ENCODE data around the gene OPTN.

OPTN gene

GRCh38 chr10:13100349-13101294 lies 659 bp downstream of the OPTN start:
- no peaks in the 10 kb centered on the region for H3K27me3 ChIP-seq
- peak overlapping the region; percentile 99 for H3K27ac ChIP-seq
- no peaks in the 10 kb centered on the region for H3K9me3 ChIP-seq
- no peak for TF ChIP-seq CTCF (IDR thresholded peaks at IDR 0.05)
- intact Hi-C loops (cut with DNase I; ENCODE audit: low total_unique reads) = loop anchor here (5.0 kb wide), 1 partner anchor 888 kb away; no protein-coding TSS in a partner anchor
- peaks cover 0 to 5% (median 0%) of the 10 kb centered on the region in 3 donors for H3K36me3 ChIP-seq
- H3K4me3 ChIP-seq = peak overlapping the region; percentile 85 to 97
- DNase-seq = peak in 1 of 2 donors; percentile 77
- H3K4me1 ChIP-seq = peaks cover 0 to 41% (median 22%) of the 10 kb centered on the region in 4 donors

GRCh38 chr10:13102002-13102794 lies 2.2 kb downstream of the OPTN start:
- DNase-seq = peak in 1 of 2 donors; percentile 40
- no peak for TF ChIP-seq CTCF (IDR thresholded peaks at IDR 0.05)
- Histone ChIP-seq H3K36me3 (peaks cover 0 to 5% (median 5%) of the 10 kb centered on the region in 3 donors), H3K9me3 (no peaks in the 10 kb centered on the region), H3K4me3 (peak overlapping the region; percentile 85 to 97), H3K27ac (peak overlapping the region; percentile 99), H3K4me1 (peaks cover 0 to 46% (median 22%) of the 10 kb centered on the region in 4 donors), H3K27me3 (no peaks in the 10 kb centered on the region)
- intact Hi-C loops (cut with DNase I; ENCODE audit: low total_unique reads) = loop anchor here (5.0 kb wide), 1 partner anchor 890 kb away; no protein-coding TSS in a partner anchor

GRCh38 chr10:13103554-13103953 lies 3.6 kb downstream of the OPTN start:
- Histone ChIP-seq H3K4me1 (peaks cover 0 to 46% (median 22%) of the 10 kb centered on the region in 4 donors), H3K27ac (no peak overlapping the region), H3K9me3 (no peaks in the 10 kb centered on the region), H3K27me3 (no peaks in the 10 kb centered on the region), H3K36me3 (peaks cover 0 to 13% (median 6%) of the 10 kb centered on the region in 3 donors), H3K4me3 (no peak overlapping the region)
- DNase-seq = no peak
- TF ChIP-seq CTCF (IDR thresholded peaks at IDR 0.05) = no peak
- intact Hi-C loops (cut with DNase I; ENCODE audit: low total_unique reads) = loop anchor here (5.0 kb wide), 1 partner anchor 891 kb away; no protein-coding TSS in a partner anchor

GRCh38 chr10:13104697-13105096 lies 4.7 kb downstream of the OPTN start:
- Histone ChIP-seq H3K27ac (no peak overlapping the region), H3K4me1 (peaks cover 0 to 40% (median 17%) of the 10 kb centered on the region in 4 donors), H3K9me3 (no peaks in the 10 kb centered on the region), H3K4me3 (no peak overlapping the region), H3K27me3 (no peaks in the 10 kb centered on the region), H3K36me3 (peaks cover 10 to 24% (median 17%) of the 10 kb centered on the region in 3 donors)
- DNase-seq = no peak
- intact Hi-C loops (cut with DNase I; ENCODE audit: low total_unique reads) = loop anchor here (5.0 kb wide), 1 partner anchor 892 kb away; no protein-coding TSS in a partner anchor
- no peak for TF ChIP-seq CTCF (IDR thresholded peaks at IDR 0.05)

- intact Hi-C loops (cut with DNase I; ENCODE audit: low total_unique reads) = no loop called here
- Histone ChIP-seq H3K27me3 (no peaks in the 10 kb centered on the region), H3K4me3 (no peak overlapping the region), H3K9me3 (no peaks in the 10 kb centered on the region), H3K27ac (no peak overlapping the region), H3K4me1 (peaks cover 0 to 40% (median 17%) of the 10 kb centered on the region in 4 donors), H3K36me3 (peaks cover 15 to 29% (median 22%) of the 10 kb centered on the region in 3 donors)
- no peak for DNase-seq
- TF ChIP-seq CTCF (IDR thresholded peaks at IDR 0.05) = no peak
Observed at GRCh38 chr10:13105184-13105583, 5.2 kb downstream of the OPTN start.
